IMR-90 (cell line): ENCODE results near the gene CCT3. TPM values are rescaled to one million over a fixed set of nuclear protein-coding genes. Genes with fewer than 3 reads are reported as not detected.

ENCODE experiments used
- ATAC-seq: fragments of 200-7000 bp; cut with Tn5 transposase; 2 replicates; pipeline ENCODE4 v1.9.1; 2020; ENCODE audit warnings: low read depth, mild to moderate bottlenecking, moderate library complexity
- BruUV-seq: library from RNA; stranded (reverse); fragments of 400-500 nt; replicated peaks from 2 replicates; lab custom pipeline; 2021; lab: Mats Ljungman, UMichigan
- CTCF ChIA-PET: fragments of 300-600 bp; formaldehyde crosslinking; extraction: SDS; loops from one replicate; lab custom pipeline; 2021; ENCODE audit warnings: antibody characterized with exemption; lab: Yijun Ruan, JAX
- POLR2A ChIA-PET: fragments of 300-600 bp; sonication (Branson Sonifier 250); formaldehyde crosslinking; loops from one replicate; lab custom pipeline; 2022; ENCODE audit warnings: antibody characterized with exemption; ENCODE audit not compliant: unreplicated experiment; lab: Charles Lee
- DNase-seq: peaks from one replicate; pipeline ENCODE4 v3.0.0; 2013
- H2AFZ ChIP-seq: replicated peaks from 2 replicates; pipeline ENCODE3; 2013; ENCODE audit warnings: low read length, mild to moderate bottlenecking; ENCODE audit not compliant: poor library complexity
- H2AK5ac ChIP-seq: 2 replicates; pipeline ENCODE4 v1.6.1; 2013; ENCODE audit warnings: low read depth, low read length, inconsistent platforms
- H2AK9ac ChIP-seq: replicated peaks from 2 replicates; pipeline ENCODE3; 2013; ENCODE audit warnings: mild to moderate bottlenecking, low read depth, low read length, moderate library complexity; ENCODE audit not compliant: poor library complexity
- H2BK120ac ChIP-seq: 2 replicates; pipeline ENCODE4 v1.6.1; 2013; ENCODE audit warnings: low read depth, low read length, inconsistent platforms
- H2BK15ac ChIP-seq: 3 replicates; pipeline ENCODE4 v1.6.1; 2013; ENCODE audit warnings: low read depth, low read length, inconsistent platforms
- H2BK20ac ChIP-seq: 2 replicates; pipeline ENCODE4 v1.6.1; 2013; ENCODE audit warnings: low read depth, mild to moderate bottlenecking, inconsistent platforms, low read length, moderate library complexity
- H2BK5ac ChIP-seq: 2 replicates; pipeline ENCODE4 v1.6.1; 2013; ENCODE audit warnings: mild to moderate bottlenecking, low read depth, low read length, inconsistent platforms; ENCODE audit not compliant: poor library complexity, severe bottlenecking
- H3K14ac ChIP-seq: replicated peaks from 2 replicates; pipeline ENCODE4 v1.6.1; 2013; ENCODE audit warnings: low read depth, low read length, inconsistent platforms
- H3K18ac ChIP-seq: 2 replicates; pipeline ENCODE4 v1.6.1; 2013; ENCODE audit warnings: low read depth, low read length, control low read depth
- H3K23ac ChIP-seq: 2 replicates; pipeline ENCODE4 v1.6.1; 2013; ENCODE audit warnings: low read depth, low read length, inconsistent platforms
- H3K27ac ChIP-seq: 2 replicates; pipeline ENCODE4 v1.5.1; 2013; ENCODE audit warnings: mild to moderate bottlenecking, control low read depth, low read length; ENCODE audit not compliant: insufficient read depth
- H3K27me3 ChIP-seq: 2 replicates; pipeline ENCODE4 v1.6.1; 2013; ENCODE audit warnings: low read length; ENCODE audit not compliant: control insufficient read depth, insufficient read depth
- H3K36me3 ChIP-seq: 2 replicates; pipeline ENCODE4 v1.6.1; 2013; ENCODE audit warnings: low read length, mixed read lengths; ENCODE audit not compliant: control insufficient read depth, insufficient read depth
- H3K4ac ChIP-seq: 2 replicates; pipeline ENCODE4 v1.6.1; 2013; ENCODE audit warnings: low read depth, low read length, inconsistent platforms
- H3K4me1 ChIP-seq: 2 replicates; pipeline ENCODE4 v1.6.1; 2013; ENCODE audit warnings: low read length, mixed read lengths; ENCODE audit not compliant: control insufficient read depth, insufficient read depth
- H3K4me2 ChIP-seq: 2 replicates; pipeline ENCODE4 v1.6.1; 2013; ENCODE audit warnings: low read depth, mild to moderate bottlenecking, control low read depth, low read length, moderate library complexity
- H3K4me3 ChIP-seq: 2 replicates; pipeline ENCODE4 v1.5.1; 2013; ENCODE audit warnings: low read depth, mild to moderate bottlenecking, control low read depth, low read length, moderate library complexity; ENCODE audit not compliant: insufficient read depth
- H3K56ac ChIP-seq: 2 replicates; pipeline ENCODE4 v1.6.1; 2013; ENCODE audit warnings: low read length, inconsistent platforms; ENCODE audit not compliant: insufficient read depth; ENCODE audit errors: extremely low read depth
- H3K79me1 ChIP-seq, 2 experiments: 2 replicates each; pipeline ENCODE4 v1.6.1; 2013; ENCODE audit warnings: low read length in 2 of 2, inconsistent platforms in 1 of 2, low read depth in 1 of 2
- H3K9ac ChIP-seq: 2 replicates; pipeline ENCODE4 v1.6.1; 2013; ENCODE audit warnings: low read depth, low read length, control low read depth
- H3K9me1 ChIP-seq: 2 replicates; pipeline ENCODE4 v1.6.1; 2013; ENCODE audit warnings: low read length, inconsistent platforms; ENCODE audit not compliant: insufficient read depth
- H3K9me3 ChIP-seq: 2 replicates; pipeline ENCODE4 v1.6.1; 2013; ENCODE audit warnings: low read length; ENCODE audit not compliant: control insufficient read depth, insufficient read depth
- H4K20me1 ChIP-seq: 2 replicates; pipeline ENCODE4 v1.6.1; 2013; ENCODE audit warnings: low read length, inconsistent platforms; ENCODE audit not compliant: insufficient read depth
- H4K5ac ChIP-seq: 2 replicates; pipeline ENCODE4 v1.6.1; 2013; ENCODE audit warnings: mild to moderate bottlenecking, low read depth, low read length, control low read depth
- H4K8ac ChIP-seq, 2 experiments: 2 replicates each; pipeline ENCODE4 v1.6.1; 2013; ENCODE audit warnings: low read depth in 2 of 2, low read length in 2 of 2, control low read depth in 1 of 2, inconsistent platforms in 1 of 2
- H4K91ac ChIP-seq: 2 replicates; pipeline ENCODE4 v1.6.1; 2013; ENCODE audit warnings: low read depth, low read length, inconsistent platforms; ENCODE audit not compliant: insufficient read depth
- CHD1 ChIP-seq: IDR thresholded peaks from 2 replicates; pipeline ENCODE4 v1.6.1; 2012; ENCODE audit warnings: low read depth, low read length, improper control_type of control experiment
- CTCF ChIP-seq: conservative IDR thresholded peaks from 2 replicates; pipeline ENCODE4 v1.5.1; 2012; ENCODE audit warnings: mild to moderate bottlenecking, low read depth, low read length, improper control_type of control experiment
- MAZ ChIP-seq: IDR thresholded peaks from 2 replicates; pipeline ENCODE4 v1.6.1; 2012; ENCODE audit warnings: low read depth, mild to moderate bottlenecking, low read length, improper control_type of control experiment, moderate library complexity, borderline replicate concordance
- MXI1 ChIP-seq: IDR thresholded peaks from 2 replicates; pipeline ENCODE4 v1.6.1; 2012; ENCODE audit warnings: low read depth, mild to moderate bottlenecking, low read length, moderate library complexity, borderline replicate concordance
- RFX5 ChIP-seq: IDR thresholded peaks from 2 replicates; pipeline ENCODE4 v1.8.0; 2012; ENCODE audit warnings: low read depth, mild to moderate bottlenecking, low read length, moderate library complexity
- whole genome bisulfite sequencing, 2 experiments: methylation state at CpG; one replicate each; pipeline versions ENCODE4 v1.1.5 to v1.1.7; 2013; ENCODE audit warnings: missing lambda C conversion rate in 2 of 2; ENCODE audit not compliant: insufficient read length in 1 of 2; ENCODE audit errors: extremely low coverage in 2 of 2; 5-methylcytosine and 5-hydroxymethylcytosine counted together
- dilution Hi-C: fragments of 300-500 bp; cut with HindIII; formaldehyde crosslinking; loops from one replicate; pipeline ENCODE4 v1.14.3; 2018; ENCODE audit warnings: low sequenced_read_pairs; ENCODE audit not compliant: unreplicated experiment
- in situ Hi-C: fragments of 300-500 bp; cut with MboI; formaldehyde crosslinking; loops from 3 replicates; pipeline ENCODE4 v1.14.3; 2019; ENCODE audit warnings: low sequenced_read_pairs, inconsistent platforms, mixed read lengths
- intact Hi-C: fragments of 100-400 bp; cut with micrococcal nuclease; formaldehyde crosslinking; loops from 2 replicates; pipeline ENCODE4 v1.10.0; 2022
- polyA plus RNA-seq, 3 experiments: library from polyadenylated mRNA; depleted of rRNA; stranded (reverse); fragments of >200 nt; gene quantifications; 2 replicates each; pipeline ENCODE4 v1.2.3, GENCODE V29; 2012; ENCODE audit warnings: low replicate concordance in 1 of 3
- total RNA-seq: library from RNA; depleted of rRNA; stranded (reverse); fragments of >200 nt; gene quantifications from 2 replicates; pipeline ENCODE4 v1.2.3, GENCODE V29; 2012

The CCT3 gene
- total and polyA plus RNA-seq, 2 of the 4 experiments (the other 2 are of a cell fraction): 313 to 595 TPM

- no peak overlapping the region for H3K4ac ChIP-seq
- in situ Hi-C loops (no loop called here), intact Hi-C loops (no loop called here), dilution Hi-C loops (no loop called here)
- H3K4me2 ChIP-seq: no peak overlapping the region
- no peak overlapping the region for H3K14ac ChIP-seq
- no peak overlapping the region for H2BK15ac ChIP-seq
- H3K56ac ChIP-seq: no peak overlapping the region
- H3K4me3 ChIP-seq: no peak overlapping the region
- WGBS, 2 experiments: 88% methylated on average over 5 of the region's 8 CpGs; no CpG with 5 or more reads in 1 of the 2 experiments
- H3K9me1 ChIP-seq: peaks cover 6% of the 10 kb centered on the region; the same call in 1 of the 2 replicates
- peak overlapping the region; percentile 68 for H2AK9ac ChIP-seq
- peaks cover 12% of the 10 kb centered on the region for H3K36me3 ChIP-seq
- DNase-seq: no peak
- no peak for ATAC-seq
- H4K8ac ChIP-seq: no peak overlapping the region
- no peak overlapping the region for H3K23ac ChIP-seq
- CTCF ChIA-PET: no interaction called here
- peaks cover 3 to 29% of the 10 kb centered on the region in 2 experiments for H3K79me1 ChIP-seq
- H3K27me3 ChIP-seq: no peaks in the 10 kb centered on the region
- no peaks in the 10 kb centered on the region for H4K20me1 ChIP-seq
- no peak overlapping the region for H3K27ac ChIP-seq
- POLR2A ChIA-PET: no interaction called here
- H3K9me3 ChIP-seq: no peaks in the 10 kb centered on the region
- H3K9ac ChIP-seq: no peak overlapping the region
- no peak overlapping the region for H2BK5ac ChIP-seq
- H3K18ac ChIP-seq: no peak overlapping the region
- no peak overlapping the region for H2AFZ ChIP-seq
- no peak overlapping the region for H4K5ac ChIP-seq
- H2AK5ac ChIP-seq: no peak overlapping the region
- H3K4me1 ChIP-seq: peaks cover 2% of the 10 kb centered on the region; the same call in 1 of the 2 replicates
- no peak overlapping the region for H2BK120ac ChIP-seq
- BruUV-seq: no TSS peak
- no peak for TF ChIP-seq CHD1
- no peak for TF ChIP-seq RFX5
- TF ChIP-seq MXI1: no peak
- TF ChIP-seq MAZ: no peak
- TF ChIP-seq CTCF: no peak
- no peak overlapping the region for H4K91ac ChIP-seq
- H2BK20ac ChIP-seq: no peak overlapping the region
Observed at GRCh38 chr1:156293098-156293434, 45.0 kb downstream of the CCT3 start.
